ENCODE measurements around the gene COX6B1.
"Not testable (repeated sequence)": the region's sequence is repeated elsewhere in the genome, so short reads cannot be mapped to it uniquely, and the experiment has no call there.

COX6B1 gene

GRCh38 chr19:35648017-35648961, at the start of gene COX6B1:
Gene COX6B1, plus strand, starts transcription at chr19:35648323. Its CDS starts 2,921 bp downstream, at chr19:35651244.
- peak; percentile 80 to 94 for DNase-seq

- no peak for DNase-seq
Observed at GRCh38 chr19:35601971-35602370, 46.2 kb upstream of the COX6B1 start.

GRCh38 chr19:35604436-35604835, 43.7 kb upstream of the COX6B1 start:
- not testable (repeated sequence) for DNase-seq

- DNase-seq, result not testable (repeated sequence)
Observed at GRCh38 chr19:35607170-35607569, 41.0 kb upstream of the COX6B1 start.

- no peak for DNase-seq
Observed at GRCh38 chr19:35607661-35608060, 40.5 kb upstream of the COX6B1 start.

- DNase-seq, result no peak
Observed at GRCh38 chr19:35608251-35608650, 39.9 kb upstream of the COX6B1 start.

GRCh38 chr19:35609851-35610353, 38.2 kb upstream of the COX6B1 start:
- DNase-seq, result no peak

GRCh38 chr19:35612224-35612558, 35.9 kb upstream of the COX6B1 start:
- no peak for DNase-seq

GRCh38 chr19:35612559-35613321, 35.4 kb upstream of the COX6B1 start, which contains the start of gene HAUS5:
Gene HAUS5, plus strand, starts transcription at chr19:35612735. Its CDS starts 60 bp downstream, at chr19:35612795.
- peak; percentile 92 to 96 for DNase-seq

GRCh38 chr19:35613574-35613973, 34.5 kb upstream of the COX6B1 start:
- DNase-seq, result no peak

GRCh38 chr19:35615036-35615435, 33.1 kb upstream of the COX6B1 start:
- DNase-seq, result no peak

- DNase-seq, result no peak
Observed at GRCh38 chr19:35618857-35619256, 29.3 kb upstream of the COX6B1 start.

GRCh38 chr19:35619290-35619923, 28.7 kb upstream of the COX6B1 start:
- DNase-seq, result no peak

- no peak for DNase-seq
Observed at GRCh38 chr19:35620001-35620400, 28.1 kb upstream of the COX6B1 start.

- DNase-seq, result no peak
Observed at GRCh38 chr19:35621708-35622107, 26.4 kb upstream of the COX6B1 start.

- no peak for DNase-seq
Observed at GRCh38 chr19:35622750-35623149, 25.4 kb upstream of the COX6B1 start.

- DNase-seq, result no peak
Observed at GRCh38 chr19:35623327-35624010, 24.7 kb upstream of the COX6B1 start.

GRCh38 chr19:35628264-35628564, 19.9 kb upstream of the COX6B1 start:
- no peak for DNase-seq

- DNase-seq, result peak; percentile 93 to 96
Observed at GRCh38 chr19:35628565-35629331, 19.4 kb upstream of the COX6B1 start, which contains the start of gene RBM42. Gene RBM42, plus strand, starts transcription at chr19:35629036. Its CDS starts 118 bp downstream, at chr19:35629154.

- DNase-seq, result no peak
Observed at GRCh38 chr19:35629332-35629633, 18.8 kb upstream of the COX6B1 start.

- no peak for DNase-seq
Observed at GRCh38 chr19:35633727-35634440, 14.2 kb upstream of the COX6B1 start.

Measured in stimulated activated CD4-positive, alpha-beta T cell treated with anti-CD3 and anti-CD28 coated beads, Interleukin-4, amount 100 ng/mL, for 4 hours (primary cell).